K562 (cell line): ENCODE data around the gene IL12RB1. TPM values are rescaled to one million over a fixed set of nuclear protein-coding genes. Genes with fewer than 3 reads are reported as not detected.

Experiments
- CHD1 ChIP-seq: fragments of 200-600 bp; sonication (generic); IDR thresholded peaks from one replicate; pipeline ENCODE4 v1.6.1; 2012; ENCODE audit warnings: mild to moderate bottlenecking, moderate library complexity, low read length, inconsistent platforms
- CTCF ChIP-seq, 3 experiments: IDR thresholded peaks in 2 of 3; conservative IDR thresholded peaks in 1 of 3; 2 replicates each; pipeline ENCODE4 v1.5.1; 2011 to 2012; ENCODE audit warnings: low read length in 3 of 3, mild to moderate bottlenecking in 3 of 3, control low read depth in 2 of 3, improper control_type of control experiment in 1 of 3, inconsistent platforms in 1 of 3, low read depth in 1 of 3, mixed read lengths in 1 of 3, moderate library complexity in 1 of 3; ENCODE audit not compliant: insufficient read depth in 2 of 3
- DMBX1 ChIP-seq: fragments of 250-450 bp; sonication (Bioruptor Pico); IDR thresholded peaks from 2 replicates; pipeline ENCODE4 v1.8.0; 2022; ENCODE audit warnings: inconsistent platforms, mild to moderate bottlenecking, moderate library complexity, borderline replicate concordance
- FOXA3 ChIP-seq, 2 experiments: fragments of 450-650 bp in 1 of 2; sonication (generic) in 1 of 2; formaldehyde crosslinking; IDR thresholded peaks in 1 of 2; conservative IDR thresholded peaks in 1 of 2; 2 replicates each; pipeline versions ENCODE4 v1.4.0 to v1.8.0; 2020 to 2022; ENCODE audit warnings: mild to moderate bottlenecking in 2 of 2, missing genetic modification reagents in 1 of 2
- FUS ChIP-seq: fragments of 200-400 bp; formaldehyde crosslinking; optimal IDR thresholded peaks from 2 replicates; pipeline ENCODE3; 2017; ENCODE audit warnings: low read depth, low read length
- GMEB1 ChIP-seq: fragments of 250-450 bp; sonication (Bioruptor Pico); IDR thresholded peaks from 2 replicates; pipeline ENCODE4 v1.4.0; 2020; ENCODE audit warnings: mild to moderate bottlenecking
- L3MBTL2 ChIP-seq: fragments of 450-650 bp; IDR thresholded peaks from 2 replicates; pipeline ENCODE4 v1.6.1; 2016; ENCODE audit warnings: mild to moderate bottlenecking, moderate library complexity
- MTA2 ChIP-seq: fragments of 450-650 bp; IDR thresholded peaks from 2 replicates; pipeline ENCODE4 v1.6.1; 2016; ENCODE audit warnings: low read depth
- NFRKB ChIP-seq: fragments of 450-650 bp; IDR thresholded peaks from 2 replicates; pipeline ENCODE4 v1.6.1; 2016; ENCODE audit warnings: low read depth
- NR4A1 ChIP-seq, 2 experiments: fragments of 250-450 bp in 1 of 2; fragments of 450-650 bp in 1 of 2; sonication (Bioruptor Pico) in 1 of 2; IDR thresholded peaks; 2 replicates each; pipeline versions ENCODE4 v1.4.0 to v1.6.1; 2016 to 2020; ENCODE audit warnings: mild to moderate bottlenecking in 2 of 2, missing compliant biosample characterization in 1 of 2, missing genetic modification characterization in 1 of 2, moderate library complexity in 1 of 2
- RBBP5 ChIP-seq: fragments of 200-600 bp; sonication (generic); IDR thresholded peaks from 2 replicates; pipeline ENCODE4 v1.6.1; 2012; ENCODE audit warnings: borderline replicate concordance, mild to moderate bottlenecking, low read length, control low read depth, inconsistent platforms; ENCODE audit not compliant: insufficient read depth, poor library complexity, severe bottlenecking
- RERE ChIP-seq: sonication (generic); formaldehyde crosslinking; IDR thresholded peaks from 2 replicates; pipeline ENCODE4 v1.8.0; 2023; ENCODE audit warnings: missing genetic modification reagents, mild to moderate bottlenecking, borderline replicate concordance
- SMARCA5 ChIP-seq: fragments of 450-650 bp; IDR thresholded peaks from 2 replicates; pipeline ENCODE4 v1.6.1; 2016
- SPI1 ChIP-seq: IDR thresholded peaks from 2 replicates; pipeline ENCODE4 v1.6.1; 2011; ENCODE audit warnings: low read depth, low read length, control low read depth, borderline replicate concordance
- SRSF3 ChIP-seq: fragments of 200-400 bp; formaldehyde crosslinking; IDR thresholded peaks from 2 replicates; pipeline ENCODE4 v1.6.1; 2016; ENCODE audit warnings: mild to moderate bottlenecking, low read length, moderate library complexity; ENCODE audit not compliant: insufficient read depth
- ZC3H8 ChIP-seq: fragments of 450-650 bp; IDR thresholded peaks from 2 replicates; pipeline ENCODE4 v1.6.1; 2017
- ZNF696 ChIP-seq: fragments of 250-450 bp; sonication (Bioruptor Pico); conservative IDR thresholded peaks from 2 replicates; pipeline ENCODE4 v1.4.0; 2020; ENCODE audit warnings: mild to moderate bottlenecking, moderate library complexity
- polyA plus RNA-seq, 8 experiments: library from polyadenylated mRNA; depleted of rRNA in 4 of 8; stranded (reverse) in 5 of 8; unstranded in 3 of 8; fragments of >200 nt; fragmentation: Nextera tagmentation in 2 of 8; fragmentation: Illumina TruSeq in 1 of 8; extraction: Ambion mirVana in 2 of 8; extraction: Trizol in 1 of 8; gene quantifications; 2 replicates each; pipeline versions ENCODE4 v1.2.1 to v1.2.3, GENCODE V29; 2011 to 2014; ENCODE audit warnings: inconsistent platforms in 1 of 8, missing spikeins in 1 of 8
- total RNA-seq, 7 experiments: library from RNA; depleted of rRNA in 6 of 7; stranded (reverse); fragments of >200 nt in 6 of 7; fragmentation: Illumina TruSeq in 2 of 7; extraction: Trizol in 2 of 7; gene quantifications; 2 replicates each; pipeline versions ENCODE4 v1.2.1 to v1.2.3, GENCODE V29; 2011 to 2021; ENCODE audit warnings: low replicate concordance in 1 of 7
- TF ChIP-seq, protein P1 (sequence below): fragments of 450-650 bp; formaldehyde crosslinking; IDR thresholded peaks from 2 replicates; pipeline ENCODE4 v1.4.0; 2022; ENCODE audit warnings: mild to moderate bottlenecking, moderate library complexity

The IL12RB1 gene
- total and polyA plus RNA-seq, 9 of the 15 experiments (the other 6 are each of a cell fraction or from before 2014, with no cell fraction given), result 0.04 to 0.07 (median 0.06) TPM; not detected in 5

DNA sequence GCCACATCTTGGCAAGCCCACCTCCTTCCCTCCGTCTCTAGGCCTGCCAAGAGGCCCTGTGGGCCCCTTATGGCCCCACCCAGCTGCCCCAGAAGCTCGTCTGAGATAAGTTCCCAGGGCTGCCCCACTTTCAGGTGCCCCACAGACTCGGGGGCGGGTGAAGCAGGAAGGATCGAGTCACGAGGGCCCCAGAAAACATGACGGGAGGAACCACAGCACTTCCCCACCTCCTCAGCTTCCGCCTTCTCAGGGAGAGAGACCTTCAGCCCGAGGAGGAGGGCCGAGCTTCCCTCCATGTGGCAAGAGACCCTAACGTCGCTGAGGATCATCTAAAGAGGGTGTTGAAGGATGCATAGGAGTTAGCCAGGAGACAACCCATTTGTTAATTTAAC is 4.5 kb upstream of the IL12RB1 start (continued):
- TF ChIP-seq RERE (no peak), NR4A1 (CRISPR knock-in tag; IDR thresholded peaks at IDR 0.05) (0 out of 2 replicates have a peak, but pooled peaks have one; percentile 13), NR4A1 (tag; IDR thresholded peaks at IDR 0.05) (no peak), DMBX1 (CRISPR knock-in tag) (0 out of 2 replicates have a peak, but pooled peaks have one; percentile 39), FUS (no peak), SRSF3 (no peak), SMARCA5 (no peak), CHD1 (no peak), FOXA3 (CRISPR knock-in tag; conservative IDR thresholded peaks at IDR 0.05 in 1 of 2, IDR thresholded peaks at IDR 0.05 in 1 of 2) (no peak), ZNF696 (no peak), MTA2 (peak; percentile 15; the same call in 1 of the 2 replicates), GMEB1 (peak; percentile 8; the same call in 1 of the 2 replicates), L3MBTL2 (peak; percentile 35; the same call in 1 of the 2 replicates), RBBP5 (no peak), CTCF (IDR thresholded peaks at IDR 0.05 in 2 of 3, conservative IDR thresholded peaks at IDR 0.05 in 1 of 3; ENCODE audit: insufficient read depth in 2 of 3, low read depth in 1 of 3, low read length in 3 of 3) (no peak), NFRKB (0 out of 2 replicates have a peak, but pooled peaks have one; percentile 37), SPI1 (peak; percentile 62; the same call in 1 of the 2 replicates), ZC3H8 (no peak)
- TF ChIP-seq, protein P1, sequence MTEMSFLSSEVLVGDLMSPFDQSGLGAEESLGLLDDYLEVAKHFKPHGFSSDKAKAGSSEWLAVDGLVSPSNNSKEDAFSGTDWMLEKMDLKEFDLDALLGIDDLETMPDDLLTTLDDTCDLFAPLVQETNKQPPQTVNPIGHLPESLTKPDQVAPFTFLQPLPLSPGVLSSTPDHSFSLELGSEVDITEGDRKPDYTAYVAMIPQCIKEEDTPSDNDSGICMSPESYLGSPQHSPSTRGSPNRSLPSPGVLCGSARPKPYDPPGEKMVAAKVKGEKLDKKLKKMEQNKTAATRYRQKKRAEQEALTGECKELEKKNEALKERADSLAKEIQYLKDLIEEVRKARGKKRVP (CRISPR knock-in tag), result peak; percentile 47; the same call in 1 of the 2 replicates
